ENCODE results near the gene PLEKHB2.

- TF ChIP-seq POLR2A (IDR thresholded peaks at IDR 0.05) (no peak), CTCF (IDR thresholded peaks at IDR 0.05) (no peak)
These were observed 41.6 kb downstream of the PLEKHB2 start for GRCh38 chr2:131146749-131147148.

All from adrenal gland (tissue), 5 donors.